Urinary bladder (tissue), 4 donors: Measurements from ENCODE around the gene SIN3B. TPM values are rescaled to one million over a fixed set of nuclear protein-coding genes. Genes with fewer than 3 reads are reported as not detected.
A peak's percentile ranks its signal among the peaks of the same experiment; 100 is the strongest.

Experiments
- DNase-seq: peaks from one replicate; pipeline ENCODE4 v3.0.0-alpha.2; 2015; ENCODE audit errors: extremely low spot score
- H3K27ac ChIP-seq: one replicate; pipeline ENCODE4 v1.5.1; 2013; ENCODE audit warnings: low read depth, mild to moderate bottlenecking, moderate library complexity
- H3K36me3 ChIP-seq: one replicate; pipeline ENCODE4 v1.6.1; 2013; ENCODE audit warnings: mild to moderate bottlenecking, moderate library complexity; ENCODE audit not compliant: insufficient read depth
- H3K4me1 ChIP-seq: one replicate; pipeline ENCODE4 v1.6.1; 2013; ENCODE audit warnings: mild to moderate bottlenecking, moderate library complexity; ENCODE audit not compliant: insufficient read depth
- H3K4me3 ChIP-seq: one replicate; pipeline ENCODE4 v1.5.1; 2013; ENCODE audit warnings: low read depth, low read length
- WGBS: extraction: QIAGEN DNeasy Blood & Tissue Kit; methylation state at CpG from one replicate; pipeline ENCODE4 v1.1.7; 2013; 5-methylcytosine and 5-hydroxymethylcytosine counted together
- polyA plus RNA-seq: library from polyadenylated mRNA; stranded (reverse); fragments of 200-250 nt; gene quantifications from one replicate; pipeline ENCODE4 v1.2.3, GENCODE V29; 2013
- total RNA-seq: library from RNA; depleted of rRNA; stranded (reverse); fragments of >200 nt; gene quantifications from one replicate; pipeline ENCODE4 v1.2.3, GENCODE V29; 2014
- donor health status: healthy with polysubstance abuse.
- donor health status: healthy.

The SIN3B gene
- total and polyA plus RNA-seq, 2 donors: 32.9 to 33.3 TPM

DNA sequence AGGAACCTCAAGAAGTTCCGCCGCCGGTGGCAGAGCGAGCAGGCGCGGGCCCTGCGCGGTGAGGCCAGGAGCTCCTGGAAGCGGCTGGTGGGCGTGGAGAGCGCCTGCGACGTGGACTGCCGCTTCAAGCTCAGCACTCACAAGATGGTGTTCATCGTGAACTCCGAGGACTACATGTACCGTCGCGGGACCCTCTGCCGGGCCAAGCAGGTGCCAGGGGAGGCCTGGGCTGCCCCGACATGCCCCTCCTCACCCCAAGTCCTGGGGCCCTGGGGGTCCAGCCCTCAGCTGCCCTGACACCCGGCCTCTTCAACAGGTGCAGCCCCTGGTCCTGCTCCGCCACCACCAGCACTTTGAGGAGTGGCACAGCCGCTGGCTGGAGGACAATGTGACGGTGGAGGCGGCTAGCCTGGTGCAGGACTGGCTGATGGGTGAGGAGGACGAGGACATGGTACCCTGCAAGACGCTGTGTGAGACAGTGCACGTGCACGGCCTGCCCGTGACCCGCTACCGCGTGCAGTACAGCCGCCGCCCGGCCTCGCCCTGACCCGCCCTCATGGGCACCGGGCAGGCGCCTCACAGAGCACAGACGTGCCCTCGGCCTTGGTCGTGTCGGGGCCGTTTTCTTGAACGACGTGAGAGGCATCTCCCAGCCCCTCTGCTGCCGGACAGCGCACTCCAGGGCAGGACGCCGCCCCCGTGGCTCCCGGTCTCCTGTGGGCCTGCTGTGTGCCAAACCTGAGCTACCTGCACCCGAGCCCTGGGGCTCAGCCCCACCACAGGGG is 49.2 kb downstream of the SIN3B start:
- no peak for DNase-seq
- no peak overlapping the region for H3K27ac ChIP-seq
- no peaks in the 10 kb centered on the region for H3K4me1 ChIP-seq
- 96% methylated on average over 55 of the region's 55 CpGs for WGBS
- peaks cover 17% of the 10 kb centered on the region for H3K36me3 ChIP-seq
- no peak overlapping the region for H3K4me3 ChIP-seq

DNA sequence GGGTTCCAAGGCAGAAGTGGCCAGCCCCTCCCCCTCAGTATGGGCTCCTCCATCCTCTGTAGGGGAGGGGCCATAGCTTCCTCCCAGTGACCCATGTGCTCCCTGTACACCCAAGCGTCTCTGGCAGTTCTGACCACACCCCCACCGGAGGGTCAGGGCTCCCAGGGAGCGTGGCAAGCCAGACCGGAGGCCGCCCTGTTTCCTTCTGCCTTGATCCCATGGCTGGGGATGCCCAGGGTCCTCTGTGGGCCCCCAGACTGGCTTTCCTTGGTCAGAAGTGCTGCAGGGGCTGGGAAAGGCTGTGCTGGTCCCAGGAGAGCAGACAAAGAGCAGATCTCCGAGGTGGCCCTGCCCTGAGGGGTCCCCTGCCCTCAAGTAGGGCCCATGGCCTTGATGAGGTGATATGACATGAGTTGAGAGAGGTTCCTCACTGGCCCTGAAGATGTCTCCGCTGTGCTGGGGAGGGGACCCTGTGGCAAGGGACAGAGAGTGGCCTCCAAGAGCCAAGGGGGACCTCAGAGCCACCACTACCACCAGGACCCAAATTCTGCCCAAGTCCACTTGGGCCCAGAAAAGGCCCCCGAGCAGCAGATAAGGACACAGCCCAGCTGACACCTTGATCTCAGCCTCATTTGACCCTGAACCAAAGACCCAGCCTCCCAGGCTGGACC is 51.8 kb downstream of the SIN3B start:
- Histone ChIP-seq H3K36me3 (peaks cover 17% of the 10 kb centered on the region), H3K4me3 (no peak overlapping the region), H3K4me1 (no peaks in the 10 kb centered on the region), H3K27ac (no peak overlapping the region)
- DNase-seq: no peak
- 93% methylated on average over 8 of the region's 8 CpGs for WGBS

DNA sequence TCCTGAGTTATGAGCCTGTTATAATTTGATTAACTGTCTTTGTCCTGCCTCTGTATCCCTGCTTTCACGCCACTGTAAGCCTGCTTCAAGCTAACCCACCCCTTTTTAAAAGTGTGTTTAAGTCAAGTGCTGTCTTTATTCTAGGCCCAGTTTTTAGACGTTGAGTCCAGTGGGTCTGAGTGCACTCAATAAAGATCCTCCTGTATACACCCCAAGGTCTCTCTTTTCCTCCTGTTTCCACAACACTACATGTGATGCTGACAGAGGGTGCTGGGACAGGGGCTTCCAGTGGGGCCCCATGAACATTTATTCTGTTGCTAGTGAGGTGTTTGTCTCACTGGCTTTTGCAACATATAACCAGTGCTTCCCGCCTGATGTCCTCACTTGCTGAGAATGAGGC is 52.9 kb downstream of the SIN3B start:
- Histone ChIP-seq H3K36me3 (peaks cover 13% of the 10 kb centered on the region), H3K27ac (no peak overlapping the region)
- 94% methylated on average over 3 of the region's 3 CpGs for WGBS

DNA sequence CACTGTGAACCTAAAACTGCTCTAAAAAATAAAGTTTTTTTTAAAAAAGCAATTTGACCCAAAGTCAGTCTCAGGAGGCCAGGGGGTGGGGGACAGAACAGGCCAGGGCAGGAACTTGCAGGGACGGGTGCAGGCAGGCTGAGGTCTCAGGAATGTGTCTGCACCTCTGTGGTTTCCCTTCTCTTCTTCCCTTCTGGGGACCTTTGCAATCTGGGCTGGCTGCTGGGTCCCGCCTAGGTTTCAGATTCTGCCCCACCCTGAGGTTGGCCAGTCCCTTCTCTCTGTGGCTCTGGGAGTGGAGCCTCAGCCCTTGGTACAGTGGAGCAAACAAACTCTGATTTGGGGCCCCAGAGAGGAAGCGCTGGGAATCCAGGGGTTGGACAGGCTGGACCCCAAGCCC is 54.3 kb downstream of the SIN3B start:
- H3K27ac ChIP-seq: no peak overlapping the region
- no peak overlapping the region for H3K4me3 ChIP-seq
- WGBS: 79% methylated on average over 3 of the region's 3 CpGs
- H3K36me3 ChIP-seq: peaks cover 9% of the 10 kb centered on the region
- no peaks in the 10 kb centered on the region for H3K4me1 ChIP-seq
- no peak for DNase-seq

More for the DNA sequence above, 52.9 kb downstream of the SIN3B start:
- H3K4me3 ChIP-seq: no peak overlapping the region
- no peak for DNase-seq
- H3K4me1 ChIP-seq: no peaks in the 10 kb centered on the region

DNA sequence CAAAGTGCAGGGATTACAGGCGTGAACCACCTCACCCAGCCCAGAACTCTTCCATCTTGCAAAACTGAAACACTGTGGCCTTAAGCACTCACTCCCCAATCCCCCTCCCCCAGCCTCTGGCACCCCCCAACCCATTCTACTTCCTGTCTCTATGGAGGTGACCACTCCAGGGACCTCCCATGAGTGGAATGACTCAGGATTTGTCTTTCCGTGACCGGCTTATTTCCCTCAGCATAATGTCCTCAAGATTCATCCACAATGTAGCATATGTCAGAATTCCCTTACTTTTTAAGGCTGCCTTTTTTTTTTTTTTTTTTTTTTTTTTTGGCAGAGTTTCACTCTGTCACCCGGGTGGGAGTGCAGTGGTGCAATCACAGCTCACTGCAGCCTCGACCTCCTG is 56.0 kb downstream of the SIN3B start:
- WGBS: 56% methylated on average over 5 of the region's 5 CpGs

DNA sequence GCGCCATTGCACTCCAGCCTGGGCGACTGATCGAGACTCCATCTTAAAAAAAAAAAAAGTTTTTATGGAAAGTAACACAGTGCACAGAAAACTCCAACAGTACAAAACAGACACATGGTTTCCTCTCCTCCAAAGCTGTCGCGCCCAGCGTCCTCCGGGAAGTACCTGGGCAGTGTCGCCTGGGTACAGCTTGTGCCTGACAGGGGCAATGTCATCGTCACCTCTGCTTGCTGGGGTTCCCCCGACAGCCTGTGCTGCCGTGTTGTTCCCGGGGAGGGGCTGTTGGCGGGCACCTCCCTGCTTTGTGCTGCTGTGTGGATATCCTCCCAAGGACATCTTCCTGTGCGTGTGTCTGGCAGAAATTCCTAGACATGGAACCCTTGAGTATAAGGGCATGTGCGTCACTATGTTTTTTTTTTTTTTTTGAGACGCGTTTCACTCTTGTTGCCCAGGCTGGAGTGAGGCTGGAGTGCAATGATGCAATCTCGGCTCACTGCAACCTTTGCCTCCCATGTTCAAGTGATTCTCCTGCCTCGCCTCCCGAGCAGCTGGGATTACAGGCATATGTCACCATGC is 57.2 kb downstream of the SIN3B start:
- DNase-seq: no peak
- Histone ChIP-seq H3K27ac (no peak overlapping the region), H3K4me1 (no peaks in the 10 kb centered on the region), H3K36me3 (no peaks in the 10 kb centered on the region), H3K4me3 (no peak overlapping the region)
- 61% methylated on average over 20 of the region's 20 CpGs for WGBS

More for the DNA sequence above, 56.0 kb downstream of the SIN3B start:
- H3K27ac ChIP-seq: no peak overlapping the region
- H3K4me1 ChIP-seq: no peaks in the 10 kb centered on the region
- no peaks in the 10 kb centered on the region for H3K36me3 ChIP-seq
- H3K4me3 ChIP-seq: no peak overlapping the region
- no peak for DNase-seq

DNA sequence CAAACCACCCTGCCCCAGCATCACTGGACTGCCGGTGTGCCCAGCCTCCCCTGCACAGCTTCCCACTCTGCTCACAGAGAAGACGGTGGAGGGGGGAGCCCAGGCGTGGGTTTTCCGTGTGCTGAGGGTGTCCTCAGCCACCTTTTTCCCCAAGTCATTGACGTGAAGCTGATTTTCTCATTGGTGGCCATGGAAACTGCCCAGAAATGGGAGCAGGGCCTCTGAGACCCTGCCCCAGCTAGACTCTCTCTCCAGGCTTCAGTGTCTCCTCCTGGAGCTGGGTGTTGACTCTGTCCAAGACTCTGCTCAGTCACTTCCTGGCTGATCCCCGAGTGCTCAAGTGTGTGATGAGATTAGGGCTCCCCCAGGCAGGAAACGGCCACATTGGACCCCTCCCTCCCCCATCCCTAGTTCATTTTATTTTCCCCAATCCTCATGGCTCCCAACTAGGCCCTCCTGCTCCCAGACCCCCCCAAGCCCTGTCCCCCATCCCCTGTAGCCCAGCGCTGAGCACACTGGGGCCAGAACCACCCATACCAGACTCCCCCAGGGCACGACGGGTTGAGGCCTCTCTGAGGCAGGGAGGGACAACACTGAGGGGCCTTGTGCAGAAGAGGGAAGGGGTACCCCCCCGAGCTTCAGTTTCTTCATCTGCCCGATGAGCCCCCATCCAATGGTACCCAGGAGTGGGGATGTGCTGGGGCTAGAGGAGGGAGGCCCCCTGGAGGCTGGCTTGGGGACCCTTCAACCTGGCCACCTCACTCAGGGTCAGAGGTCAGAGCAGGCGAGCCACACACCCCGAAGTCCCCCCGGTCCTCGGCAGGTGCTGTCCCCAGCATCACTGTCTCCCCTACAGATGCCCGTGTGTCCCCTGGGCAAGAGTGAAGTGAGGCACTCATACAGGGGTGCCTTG is 58.4 kb downstream of the SIN3B start:
- Histone ChIP-seq H3K4me1 (no peaks in the 10 kb centered on the region), H3K36me3 (no peaks in the 10 kb centered on the region), H3K27ac (no peak overlapping the region), H3K4me3 (no peak overlapping the region)
- WGBS: 66% methylated on average over 17 of the region's 17 CpGs
- no peak for DNase-seq

DNA sequence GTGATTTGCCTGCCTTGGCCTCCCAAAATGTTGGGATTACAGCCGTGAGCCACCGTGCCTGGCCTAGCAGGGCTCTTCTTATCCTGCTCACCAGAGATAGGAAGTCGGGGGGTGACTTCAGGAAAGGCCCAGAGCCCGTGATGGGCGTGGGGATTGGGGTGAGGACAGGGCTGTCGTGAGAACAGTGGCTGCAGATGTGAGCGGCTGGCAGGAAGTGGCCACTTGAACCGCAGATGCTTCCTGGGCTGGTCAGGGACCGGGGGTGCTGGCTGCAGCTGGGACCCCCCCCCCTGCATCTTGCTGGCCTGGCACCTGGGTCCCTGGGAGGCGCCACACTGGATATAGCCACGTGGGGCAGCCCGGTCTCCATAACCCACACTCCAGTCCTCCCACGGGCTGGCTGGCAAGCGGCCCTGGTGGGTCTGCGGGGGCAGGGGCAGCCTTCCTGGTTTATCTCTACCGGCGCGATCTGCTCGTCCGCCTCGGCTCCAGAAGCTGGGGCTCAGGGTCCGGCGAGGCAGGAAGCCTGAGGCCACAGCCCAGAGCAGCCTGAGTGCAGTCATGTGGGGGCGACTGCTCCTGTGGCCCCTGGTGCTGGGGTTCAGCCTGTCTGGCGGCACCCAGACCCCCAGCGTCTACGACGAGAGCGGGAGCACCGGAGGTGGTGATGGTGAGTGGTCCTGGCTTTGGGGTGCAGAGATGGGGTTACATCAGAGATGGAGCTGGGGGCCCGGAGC is 59.6 kb downstream of the SIN3B start, which contains the start of gene F2RL3:
F2RL3 (plus strand) TSS at position 371 of the 737 bp plus-strand sequence; CDS start at position 562, 191 bp downstream.
- Histone ChIP-seq H3K4me1 (no peaks in the 10 kb centered on the region), H3K36me3 (no peaks in the 10 kb centered on the region), H3K27ac (no peak within 1 kb of the TSS), H3K4me3 (peak within 1 kb of the TSS; percentile 5)
- no peak for DNase-seq
- 16% methylated on average over 31 of the region's 31 CpGs for WGBS

DNA sequence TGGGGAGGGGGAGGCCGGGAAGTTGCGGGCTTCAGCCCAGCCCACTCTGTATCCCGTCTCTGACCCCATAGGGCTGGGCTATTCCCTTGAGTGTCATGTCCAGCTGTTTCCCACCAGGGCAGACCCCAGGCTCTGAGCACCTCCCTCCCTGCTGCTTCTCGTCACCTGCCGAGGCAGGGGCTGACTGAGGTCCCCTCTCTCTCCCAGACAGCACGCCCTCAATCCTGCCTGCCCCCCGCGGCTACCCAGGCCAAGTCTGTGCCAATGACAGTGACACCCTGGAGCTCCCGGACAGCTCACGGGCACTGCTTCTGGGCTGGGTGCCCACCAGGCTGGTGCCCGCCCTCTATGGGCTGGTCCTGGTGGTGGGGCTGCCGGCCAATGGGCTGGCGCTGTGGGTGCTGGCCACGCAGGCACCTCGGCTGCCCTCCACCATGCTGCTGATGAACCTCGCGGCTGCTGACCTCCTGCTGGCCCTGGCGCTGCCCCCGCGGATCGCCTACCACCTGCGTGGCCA is 60.2 kb downstream of the SIN3B start:
- WGBS: 57% methylated on average over 22 of the region's 22 CpGs
- Histone ChIP-seq H3K4me1 (no peaks in the 10 kb centered on the region), H3K4me3 (no peak overlapping the region), H3K27ac (no peak overlapping the region), H3K36me3 (no peaks in the 10 kb centered on the region)
- DNase-seq: no peak

DNA sequence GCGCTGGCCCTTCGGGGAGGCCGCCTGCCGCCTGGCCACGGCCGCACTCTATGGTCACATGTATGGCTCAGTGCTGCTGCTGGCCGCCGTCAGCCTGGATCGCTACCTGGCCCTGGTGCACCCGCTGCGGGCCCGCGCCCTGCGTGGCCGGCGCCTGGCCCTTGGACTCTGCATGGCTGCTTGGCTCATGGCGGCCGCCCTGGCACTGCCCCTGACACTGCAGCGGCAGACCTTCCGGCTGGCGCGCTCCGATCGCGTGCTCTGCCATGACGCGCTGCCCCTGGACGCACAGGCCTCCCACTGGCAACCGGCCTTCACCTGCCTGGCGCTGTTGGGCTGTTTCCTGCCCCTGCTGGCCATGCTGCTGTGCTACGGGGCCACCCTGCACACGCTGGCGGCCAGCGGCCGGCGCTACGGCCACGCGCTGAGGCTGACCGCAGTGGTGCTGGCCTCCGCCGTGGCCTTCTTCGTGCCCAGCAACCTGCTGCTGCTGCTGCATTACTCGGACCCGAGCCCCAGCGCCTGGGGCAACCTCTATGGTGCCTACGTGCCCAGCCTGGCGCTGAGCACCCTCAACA is 60.8 kb downstream of the SIN3B start:
- no peak for DNase-seq
- 94% methylated on average over 48 of the region's 48 CpGs for WGBS
- no peak overlapping the region for H3K27ac ChIP-seq
- no peak overlapping the region for H3K4me3 ChIP-seq
- no peaks in the 10 kb centered on the region for H3K4me1 ChIP-seq
- H3K36me3 ChIP-seq: no peaks in the 10 kb centered on the region

DNA sequence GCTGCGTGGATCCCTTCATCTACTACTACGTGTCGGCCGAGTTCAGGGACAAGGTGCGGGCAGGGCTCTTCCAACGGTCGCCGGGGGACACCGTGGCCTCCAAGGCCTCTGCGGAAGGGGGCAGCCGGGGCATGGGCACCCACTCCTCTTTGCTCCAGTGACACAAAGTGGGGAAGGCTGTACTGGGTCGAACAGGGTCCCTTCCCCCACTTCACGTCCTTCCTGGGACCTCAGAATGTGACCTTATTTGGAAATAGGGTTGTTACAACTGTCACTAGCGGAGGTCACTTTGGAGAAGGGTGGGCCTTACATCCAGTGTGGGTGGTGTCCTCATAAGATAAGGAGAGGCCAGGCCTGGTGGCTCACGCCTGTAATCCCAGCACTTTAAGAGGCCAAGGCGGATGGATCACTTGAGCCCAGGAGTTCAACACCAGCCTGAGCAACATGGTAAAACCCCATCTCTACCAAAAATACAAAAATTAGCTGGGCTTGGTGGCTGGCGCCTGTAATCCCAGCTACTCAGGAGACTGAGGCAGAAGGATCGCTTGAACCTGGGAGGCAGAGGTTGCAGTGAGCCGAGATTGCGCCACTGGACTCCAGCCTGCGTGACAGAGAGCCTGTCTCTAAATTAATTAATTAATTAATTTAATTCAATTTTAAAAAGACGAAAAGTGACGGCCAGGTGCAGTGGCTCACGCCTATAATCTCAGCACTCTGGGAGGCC is 61.4 kb downstream of the SIN3B start:
- 87% methylated on average over 24 of the region's 24 CpGs for WGBS
- no peak overlapping the region for H3K4me3 ChIP-seq
- no peaks in the 10 kb centered on the region for H3K36me3 ChIP-seq
- H3K4me1 ChIP-seq: no peaks in the 10 kb centered on the region
- H3K27ac ChIP-seq: no peak overlapping the region
- DNase-seq: no peak
